ENCODE data around the gene FAM110A.

DNA sequence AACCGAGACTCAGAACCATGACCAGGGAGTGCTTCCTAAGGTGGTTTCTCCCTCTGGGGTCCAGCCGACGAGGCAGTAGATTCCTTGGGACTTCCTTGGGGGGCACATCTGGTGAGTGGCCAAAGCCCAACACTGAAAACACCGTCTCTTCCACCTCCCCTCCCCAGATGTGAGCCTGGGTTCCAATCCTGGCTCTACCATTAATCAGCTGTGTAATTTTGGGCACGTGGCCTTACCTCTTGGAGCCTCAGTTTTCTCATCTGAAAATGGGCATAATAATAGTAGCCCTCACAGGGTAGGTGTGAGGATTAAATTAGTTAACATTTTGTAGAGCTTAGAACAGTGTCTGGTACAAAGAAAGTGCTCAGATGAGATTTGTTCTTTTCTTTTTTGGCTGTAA lies 5.5 kb downstream of the FAM110A start:
- TF ChIP-seq CTCF (IDR thresholded peaks at IDR 0.05) (no peak), POLR2A (IDR thresholded peaks at IDR 0.05) (no peak), EP300 (IDR thresholded peaks at IDR 0.05) (no peak)
